GM10847 (cell line): ENCODE data around the gene VCP.

Source experiments
- POLR2A ChIP-seq: IDR thresholded peaks from 2 replicates; pipeline ENCODE4 v1.6.1; 2011; ENCODE audit not compliant: insufficient read length; ENCODE audit errors: extremely low read depth

Gene VCP

DNA sequence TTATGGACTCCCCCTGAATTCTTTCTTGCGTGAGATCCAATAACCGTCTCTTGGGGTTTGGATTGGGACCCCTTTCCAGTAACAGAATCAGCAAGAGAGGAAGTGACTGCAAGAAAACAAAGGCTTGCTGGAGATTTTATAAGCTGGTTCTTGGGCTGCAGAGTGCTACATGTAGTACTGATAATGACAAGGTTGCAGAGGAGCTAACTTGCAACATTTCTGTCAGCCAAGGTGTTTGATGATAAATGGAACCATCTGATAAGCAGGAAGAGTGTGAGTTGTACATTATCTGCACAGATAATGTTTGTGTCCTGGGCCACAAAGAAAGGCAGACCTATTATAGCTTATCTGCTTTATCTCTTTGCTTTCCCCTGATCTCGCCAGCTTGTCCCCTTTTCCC lies 45.8 kb downstream of the VCP start:
- TF ChIP-seq POLR2A: no peak

DNA sequence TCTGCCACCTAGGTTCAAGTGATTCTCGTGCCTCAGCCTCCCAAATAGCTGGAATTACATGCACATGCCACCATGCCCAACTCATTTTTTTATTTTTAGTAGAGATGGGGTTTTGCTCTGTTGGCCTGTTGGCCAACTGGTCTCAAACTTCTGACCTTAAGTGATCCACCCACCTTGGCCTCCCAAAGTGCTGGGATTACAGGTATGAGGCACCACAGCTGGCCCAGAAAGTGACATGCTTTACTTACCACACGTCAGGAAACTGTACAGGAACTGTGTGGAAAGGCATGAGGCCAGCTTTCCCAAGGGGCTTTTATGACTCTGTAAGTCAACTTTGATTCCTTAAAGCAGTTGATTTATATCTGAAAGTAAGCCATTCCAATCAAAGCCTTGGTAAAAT lies 57.9 kb downstream of the VCP start:
- no peak for TF ChIP-seq POLR2A

DNA sequence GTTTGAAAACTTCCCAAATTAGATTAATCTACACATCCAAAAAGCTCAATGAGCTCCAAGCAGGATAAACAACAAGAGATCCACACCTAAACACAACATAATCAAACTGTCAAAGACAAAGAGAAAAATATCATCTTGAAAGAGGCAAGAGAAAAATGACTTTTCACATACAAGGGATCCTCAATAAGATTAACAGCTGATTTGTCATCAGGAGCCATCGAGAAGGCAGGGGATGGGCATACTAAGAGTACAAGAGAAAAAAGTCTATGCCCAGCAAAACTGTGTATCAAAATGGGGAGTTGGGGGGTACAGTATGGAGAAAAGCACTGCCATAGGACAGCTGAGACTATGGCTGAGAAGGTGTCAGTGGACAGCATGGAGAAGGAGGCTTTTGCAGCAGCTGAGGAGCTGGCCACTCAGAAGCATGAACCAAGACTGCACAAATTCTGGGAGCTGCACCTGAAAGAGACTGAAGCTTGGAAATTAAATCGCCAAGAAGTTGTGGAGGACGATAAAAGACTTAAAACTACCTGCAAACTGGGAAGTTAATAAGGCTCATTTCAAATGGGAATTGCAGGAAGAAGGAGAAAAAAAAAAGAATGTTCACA lies 62.0 kb downstream of the VCP start:
- no peak for TF ChIP-seq POLR2A
